ENCODE measurements around the gene RGS7. TPM values are rescaled to one million over a fixed set of nuclear protein-coding genes. Genes with fewer than 3 reads are reported as not detected.

Gene RGS7
- total RNA-seq, 4 donors from 2014 or later, result not detected

DNA sequence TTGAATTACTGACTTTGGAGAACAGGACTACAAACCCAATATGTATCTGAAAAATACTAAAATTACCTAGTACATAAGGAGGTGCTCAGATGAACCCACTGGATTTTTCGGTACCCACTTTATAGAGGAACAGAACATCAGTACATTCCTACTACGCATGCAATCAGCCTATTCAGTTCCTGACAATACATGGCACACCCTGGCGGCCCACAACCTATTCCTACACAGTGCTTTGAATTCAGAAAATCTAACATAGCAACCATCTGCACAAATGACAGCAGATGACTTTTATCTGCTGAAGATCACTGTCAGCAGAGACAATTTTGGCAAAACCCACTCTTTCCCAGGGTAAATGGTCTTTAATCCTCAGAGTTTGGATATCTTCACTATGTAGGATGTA, 487.9 kb downstream of the RGS7 start:
- ATAC-seq (no peak), DNase-seq (no peak)
- Histone ChIP-seq H3K27ac (no peak overlapping the region), H3K27me3 (no peaks in the 10 kb centered on the region), H3K9me3 (no peaks in the 10 kb centered on the region), H3K4me1 (no peaks in the 10 kb centered on the region), H3K4me3 (no peak overlapping the region), H3K36me3 (no peaks in the 10 kb centered on the region)
- in situ Hi-C loops (cut with MboI; ENCODE audit: low sequenced_read_pairs in 4 of 4) (no loop called here), intact Hi-C loops (cut with DNase I; ENCODE audit: low total_unique reads) (no loop called here)
- TF ChIP-seq, protein P1, sequence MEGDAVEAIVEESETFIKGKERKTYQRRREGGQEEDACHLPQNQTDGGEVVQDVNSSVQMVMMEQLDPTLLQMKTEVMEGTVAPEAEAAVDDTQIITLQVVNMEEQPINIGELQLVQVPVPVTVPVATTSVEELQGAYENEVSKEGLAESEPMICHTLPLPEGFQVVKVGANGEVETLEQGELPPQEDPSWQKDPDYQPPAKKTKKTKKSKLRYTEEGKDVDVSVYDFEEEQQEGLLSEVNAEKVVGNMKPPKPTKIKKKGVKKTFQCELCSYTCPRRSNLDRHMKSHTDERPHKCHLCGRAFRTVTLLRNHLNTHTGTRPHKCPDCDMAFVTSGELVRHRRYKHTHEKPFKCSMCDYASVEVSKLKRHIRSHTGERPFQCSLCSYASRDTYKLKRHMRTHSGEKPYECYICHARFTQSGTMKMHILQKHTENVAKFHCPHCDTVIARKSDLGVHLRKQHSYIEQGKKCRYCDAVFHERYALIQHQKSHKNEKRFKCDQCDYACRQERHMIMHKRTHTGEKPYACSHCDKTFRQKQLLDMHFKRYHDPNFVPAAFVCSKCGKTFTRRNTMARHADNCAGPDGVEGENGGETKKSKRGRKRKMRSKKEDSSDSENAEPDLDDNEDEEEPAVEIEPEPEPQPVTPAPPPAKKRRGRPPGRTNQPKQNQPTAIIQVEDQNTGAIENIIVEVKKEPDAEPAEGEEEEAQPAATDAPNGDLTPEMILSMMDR (IDR thresholded peaks at IDR 0.05 in 4 of 5, conservative IDR thresholded peaks at IDR 0.05 in 1 of 5), result no peak

DNA sequence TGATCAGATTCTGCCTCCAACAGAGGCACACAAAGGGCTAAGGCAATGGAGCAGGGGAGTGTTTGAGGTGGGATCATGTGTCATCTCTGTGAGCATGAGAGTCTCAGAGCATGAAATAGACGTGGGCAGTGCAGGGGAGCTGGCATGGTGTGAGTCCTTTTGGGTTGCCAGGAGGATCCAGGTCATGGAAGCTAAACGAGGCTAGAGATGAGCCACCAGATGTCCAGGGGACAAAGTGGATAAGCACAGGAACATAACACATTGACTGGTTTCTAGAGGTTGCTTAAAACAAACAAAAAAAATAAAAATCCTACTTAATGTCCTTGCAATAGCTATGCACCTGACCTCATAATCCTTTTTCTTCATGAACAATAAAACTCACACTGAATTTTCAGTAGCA, 490.3 kb downstream of the RGS7 start:
- TF ChIP-seq POLR2A (IDR thresholded peaks at IDR 0.05), result no peak
- TF ChIP-seq, protein P1 (IDR thresholded peaks at IDR 0.05 in 4 of 5, conservative IDR thresholded peaks at IDR 0.05 in 1 of 5), result no peak
- Histone ChIP-seq H3K27me3 (no peaks in the 10 kb centered on the region), H3K27ac (no peak overlapping the region), H3K36me3 (no peaks in the 10 kb centered on the region), H3K4me3 (no peak overlapping the region), H3K9me3 (no peaks in the 10 kb centered on the region), H3K4me1 (no peaks in the 10 kb centered on the region)
- DNase-seq, result no peak
- intact Hi-C loops (cut with DNase I; ENCODE audit: low total_unique reads) (no loop called here), in situ Hi-C loops (cut with MboI; ENCODE audit: low sequenced_read_pairs in 4 of 4) (no loop called here)
- no peak for ATAC-seq

DNA sequence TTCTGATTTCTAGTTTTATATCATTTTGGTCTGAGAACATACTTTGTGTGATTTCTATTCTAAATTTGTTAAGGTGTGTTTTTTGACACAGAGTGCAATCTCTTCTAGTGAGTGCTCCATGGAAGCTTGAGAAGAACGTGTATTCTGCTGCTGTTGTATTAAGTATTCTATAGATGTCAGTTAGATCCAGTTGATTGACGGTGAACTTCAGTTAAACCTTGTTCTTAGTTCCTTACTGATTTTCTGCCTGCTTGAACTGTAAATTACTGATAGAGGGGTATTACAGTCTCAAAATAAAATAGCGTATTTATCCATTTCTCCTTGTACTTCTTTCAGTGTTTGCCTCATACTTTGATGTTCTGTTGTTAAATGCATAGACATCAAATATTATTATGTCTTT, 497.0 kb downstream of the RGS7 start:
- in situ Hi-C loops (cut with MboI; ENCODE audit: low sequenced_read_pairs in 4 of 4) (no loop called here), intact Hi-C loops (cut with DNase I; ENCODE audit: low total_unique reads) (no loop called here)
- H3K4me3 ChIP-seq, result no peak overlapping the region
- no peak for DNase-seq
- H3K27ac ChIP-seq, result no peak overlapping the region
- no peaks in the 10 kb centered on the region for H3K4me1 ChIP-seq
- no peaks in the 10 kb centered on the region for H3K9me3 ChIP-seq
- no peak for ATAC-seq
- no peak for TF ChIP-seq POLR2A (IDR thresholded peaks at IDR 0.05)
- TF ChIP-seq, protein P1 (IDR thresholded peaks at IDR 0.05 in 4 of 5, conservative IDR thresholded peaks at IDR 0.05 in 1 of 5), result no peak
- H3K27me3 ChIP-seq, result no peaks in the 10 kb centered on the region
- no peaks in the 10 kb centered on the region for H3K36me3 ChIP-seq

DNA sequence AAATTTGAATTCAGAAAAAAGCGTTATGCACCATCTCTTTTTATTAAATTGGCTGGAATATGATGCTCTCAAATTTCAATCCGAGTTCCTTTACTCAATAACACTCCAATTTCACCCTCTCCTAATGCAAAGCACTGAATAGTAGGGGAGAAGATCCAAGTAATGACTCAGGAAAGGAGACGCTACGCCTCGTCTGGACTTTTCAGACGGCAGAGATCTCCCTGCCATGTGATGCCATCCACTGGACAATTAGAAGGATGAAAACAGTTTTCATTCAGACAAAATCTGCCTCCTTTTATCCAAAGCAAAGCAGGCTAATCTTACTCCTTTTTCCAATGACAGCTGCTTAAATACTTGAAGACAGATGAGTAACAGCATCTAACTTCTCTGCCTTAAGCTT, 502.6 kb downstream of the RGS7 start:
- Histone ChIP-seq H3K27ac (no peak overlapping the region), H3K4me1 (no peaks in the 10 kb centered on the region), H3K9me3 (no peaks in the 10 kb centered on the region), H3K27me3 (no peaks in the 10 kb centered on the region), H3K4me3 (no peak overlapping the region), H3K36me3 (no peaks in the 10 kb centered on the region)
- no peak for TF ChIP-seq POLR2A (IDR thresholded peaks at IDR 0.05)
- TF ChIP-seq, protein P1 (IDR thresholded peaks at IDR 0.05 in 4 of 5, conservative IDR thresholded peaks at IDR 0.05 in 1 of 5), result no peak
- DNase-seq, result no peak
- ATAC-seq, result no peak
- in situ Hi-C loops (cut with MboI; ENCODE audit: low sequenced_read_pairs in 4 of 4), result no loop called here
- intact Hi-C loops (cut with DNase I; ENCODE audit: low total_unique reads), result no loop called here

DNA sequence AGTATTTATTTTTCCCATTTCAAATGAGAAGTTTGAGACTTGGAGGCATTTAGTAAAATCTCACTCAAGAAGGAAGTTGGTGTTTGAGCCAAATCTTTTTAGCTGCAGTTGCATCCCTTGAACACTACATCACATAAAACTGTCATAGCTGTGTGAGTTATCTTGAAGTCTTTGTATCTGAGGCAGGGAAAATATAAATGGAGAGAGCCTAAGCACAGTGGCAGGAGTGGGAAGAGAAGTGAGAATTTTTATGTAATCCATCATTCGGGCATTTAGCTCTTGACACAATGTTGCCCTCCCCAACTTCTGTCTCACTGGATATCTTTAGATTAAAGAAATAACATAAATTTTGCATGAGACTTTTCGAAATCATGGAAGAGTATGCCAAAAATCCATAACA, 509.7 kb downstream of the RGS7 start:
- Histone ChIP-seq H3K9me3 (no peaks in the 10 kb centered on the region), H3K36me3 (no peaks in the 10 kb centered on the region), H3K4me3 (no peak overlapping the region), H3K4me1 (no peaks in the 10 kb centered on the region), H3K27ac (no peak overlapping the region), H3K27me3 (no peaks in the 10 kb centered on the region)
- ATAC-seq (no peak), DNase-seq (no peak)
- in situ Hi-C loops (cut with MboI; ENCODE audit: low sequenced_read_pairs in 4 of 4), result no loop called here
- intact Hi-C loops (cut with DNase I; ENCODE audit: low total_unique reads), result no loop called here
- TF ChIP-seq, protein P1 (IDR thresholded peaks at IDR 0.05 in 4 of 5, conservative IDR thresholded peaks at IDR 0.05 in 1 of 5), result no peak
- TF ChIP-seq POLR2A (IDR thresholded peaks at IDR 0.05), result no peak
